OCI-LY1 (cell line): ENCODE data around the gene RTL10.

ENCODE experiments used
- EZH2 ChIP-seq: fragments of 200-600 bp; sonication (generic), shearing (Covaris generic); IDR thresholded peaks from 2 replicates; pipeline ENCODE4 v1.8.0; 2017; ENCODE audit warnings: borderline replicate concordance, mixed run types, mild to moderate bottlenecking, antibody characterized with exemption, low read length, moderate library complexity, mixed read lengths
- TF ChIP-seq, protein P1 (sequence below): fragments of 200-600 bp; sonication (generic), shearing (Covaris generic); IDR thresholded peaks from 2 replicates; pipeline ENCODE4 v1.5.1; 2017; ENCODE audit warnings: mild to moderate bottlenecking, antibody characterized with exemption, low read length, moderate library complexity, mixed read lengths

DNA sequence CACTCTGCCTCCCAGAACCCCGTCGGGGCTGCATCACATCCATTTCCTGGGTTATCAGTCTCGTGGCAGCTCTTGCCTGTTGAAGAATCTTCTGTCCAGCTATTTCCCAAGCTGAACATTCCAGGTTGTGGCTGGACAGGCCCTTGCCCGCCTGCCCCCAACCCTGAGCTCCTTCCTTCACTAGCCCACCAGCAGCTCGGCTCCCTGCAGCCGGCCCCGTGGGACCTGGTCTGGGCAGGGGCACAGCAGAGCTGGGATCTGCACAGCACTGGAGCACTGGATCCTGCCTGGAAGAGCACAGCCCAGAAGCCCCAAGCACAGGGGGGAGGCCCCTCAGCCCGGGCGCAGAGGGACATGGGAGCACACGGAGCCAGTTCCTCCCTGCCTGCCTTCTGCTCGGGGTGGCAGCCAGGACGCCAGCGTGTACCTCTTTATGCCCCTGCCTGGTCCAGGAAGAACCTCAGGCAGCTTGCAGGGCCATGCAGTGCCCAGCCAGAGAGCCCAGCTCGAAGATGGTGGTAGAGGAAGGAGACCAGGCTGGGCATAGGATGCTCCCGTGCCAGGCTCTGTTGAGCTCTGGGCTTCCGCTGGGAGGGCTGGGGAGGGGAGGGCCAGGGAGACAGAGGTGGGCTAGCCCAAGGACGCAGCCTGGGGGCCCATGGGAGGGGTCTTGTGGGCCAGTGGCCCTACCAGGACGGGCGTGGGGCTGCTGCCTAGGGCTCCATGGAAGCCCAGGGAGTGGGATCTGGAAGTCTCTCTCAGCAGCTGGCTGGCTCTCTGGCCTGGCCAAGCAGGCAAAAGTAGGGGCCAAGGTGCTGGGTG, 16.6 kb upstream of the RTL10 start:
- no peak for TF ChIP-seq EZH2
- TF ChIP-seq, protein P1, sequence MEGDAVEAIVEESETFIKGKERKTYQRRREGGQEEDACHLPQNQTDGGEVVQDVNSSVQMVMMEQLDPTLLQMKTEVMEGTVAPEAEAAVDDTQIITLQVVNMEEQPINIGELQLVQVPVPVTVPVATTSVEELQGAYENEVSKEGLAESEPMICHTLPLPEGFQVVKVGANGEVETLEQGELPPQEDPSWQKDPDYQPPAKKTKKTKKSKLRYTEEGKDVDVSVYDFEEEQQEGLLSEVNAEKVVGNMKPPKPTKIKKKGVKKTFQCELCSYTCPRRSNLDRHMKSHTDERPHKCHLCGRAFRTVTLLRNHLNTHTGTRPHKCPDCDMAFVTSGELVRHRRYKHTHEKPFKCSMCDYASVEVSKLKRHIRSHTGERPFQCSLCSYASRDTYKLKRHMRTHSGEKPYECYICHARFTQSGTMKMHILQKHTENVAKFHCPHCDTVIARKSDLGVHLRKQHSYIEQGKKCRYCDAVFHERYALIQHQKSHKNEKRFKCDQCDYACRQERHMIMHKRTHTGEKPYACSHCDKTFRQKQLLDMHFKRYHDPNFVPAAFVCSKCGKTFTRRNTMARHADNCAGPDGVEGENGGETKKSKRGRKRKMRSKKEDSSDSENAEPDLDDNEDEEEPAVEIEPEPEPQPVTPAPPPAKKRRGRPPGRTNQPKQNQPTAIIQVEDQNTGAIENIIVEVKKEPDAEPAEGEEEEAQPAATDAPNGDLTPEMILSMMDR: no peak
